Measurements from ENCODE around the gene CHID1. TPM values are rescaled to one million over a fixed set of nuclear protein-coding genes. Genes with fewer than 3 reads are reported as not detected.

Gene CHID1
- total and polyA plus RNA-seq, 2 donors (not counting 1 experiment from before 2014, with no cell fraction given), result 31.0 to 68.1 TPM

- Histone ChIP-seq H2AFZ (ENCODE audit: insufficient read depth, low read depth, low read length, poor library complexity, severe bottlenecking) (peak within 1 kb of the TSS; percentile 96), H3K79me2 (ENCODE audit: control insufficient read depth, insufficient read depth, low read length) (peaks cover 20% of the 10 kb centered on the region), H4K20me1 (ENCODE audit: control insufficient read depth, insufficient read depth, low read length, poor library complexity, severe bottlenecking) (peaks cover 39% of the 10 kb centered on the region), H3K27me3 (replicated peaks in 1 of 4; ENCODE audit: control extremely low read depth in 1 of 4, control insufficient read depth in 3 of 4, insufficient read depth in 4 of 4, low read length in 3 of 4) (peaks cover 0 to 30% (median 6%) of the 10 kb centered on the region in 4 experiments), H3K4me2 (replicated peaks; ENCODE audit: low read depth, low read length, poor library complexity, severe bottlenecking) (peak within 1 kb of the TSS; percentile 88), H3K4me1 (ENCODE audit: control insufficient read depth in 2 of 2, insufficient read depth in 2 of 2, low read length in 2 of 2) (peaks cover 26 to 37% of the 10 kb centered on the region in 2 donors), H3K9me3 (ENCODE audit: control extremely low read depth in 1 of 3, control insufficient read depth in 2 of 3, insufficient read depth in 1 of 3, low read length in 2 of 3) (no peaks in the 10 kb centered on the region), H3K27ac (ENCODE audit: low read length in 2 of 2) (peak within 1 kb of the TSS in 1 of 2 donors; percentile 93), H3K9ac (ENCODE audit: low read length) (peak within 1 kb of the TSS; percentile 85), H3K36me3 (replicated peaks in 1 of 2; ENCODE audit: control extremely low read depth in 1 of 2, control insufficient read depth in 1 of 2, extremely low read depth in 1 of 2, insufficient read depth in 2 of 2, low read length in 1 of 2) (peaks cover 0 to 17% of the 10 kb centered on the region in 2 experiments), H3K4me3 (ENCODE audit: control extremely low read depth in 1 of 5, extremely low read depth in 1 of 5, insufficient read depth in 1 of 5, low read depth in 2 of 5, low read length in 4 of 5) (peak within 1 kb of the TSS; percentile 69 to 96 (median 76))
- H3K4me3 Mint-ChIP-seq, result peak within 1 kb of the TSS; percentile 88
- POLR2A ChIA-PET, result interaction anchor here (0.6 to 5.2 kb wide), 11 partner anchors 8 to 540 kb away, joined by 3 to 29 read pairs (median 6); partner anchors contain the start of genes CD151, CRACR2B, PNPLA2 and RPLP2
- ATAC-seq (ENCODE audit: low read depth), result peak; percentile 84
- no peaks in the 10 kb centered on the region for H3K27me3 Mint-ChIP-seq
- no peak for TF ChIP-seq EZH2 (IDR thresholded peaks at IDR 0.05; ENCODE audit: borderline replicate concordance, insufficient read depth, low read depth, low read length, poor library complexity, severe bottlenecking)
- TF ChIP-seq, protein P1, sequence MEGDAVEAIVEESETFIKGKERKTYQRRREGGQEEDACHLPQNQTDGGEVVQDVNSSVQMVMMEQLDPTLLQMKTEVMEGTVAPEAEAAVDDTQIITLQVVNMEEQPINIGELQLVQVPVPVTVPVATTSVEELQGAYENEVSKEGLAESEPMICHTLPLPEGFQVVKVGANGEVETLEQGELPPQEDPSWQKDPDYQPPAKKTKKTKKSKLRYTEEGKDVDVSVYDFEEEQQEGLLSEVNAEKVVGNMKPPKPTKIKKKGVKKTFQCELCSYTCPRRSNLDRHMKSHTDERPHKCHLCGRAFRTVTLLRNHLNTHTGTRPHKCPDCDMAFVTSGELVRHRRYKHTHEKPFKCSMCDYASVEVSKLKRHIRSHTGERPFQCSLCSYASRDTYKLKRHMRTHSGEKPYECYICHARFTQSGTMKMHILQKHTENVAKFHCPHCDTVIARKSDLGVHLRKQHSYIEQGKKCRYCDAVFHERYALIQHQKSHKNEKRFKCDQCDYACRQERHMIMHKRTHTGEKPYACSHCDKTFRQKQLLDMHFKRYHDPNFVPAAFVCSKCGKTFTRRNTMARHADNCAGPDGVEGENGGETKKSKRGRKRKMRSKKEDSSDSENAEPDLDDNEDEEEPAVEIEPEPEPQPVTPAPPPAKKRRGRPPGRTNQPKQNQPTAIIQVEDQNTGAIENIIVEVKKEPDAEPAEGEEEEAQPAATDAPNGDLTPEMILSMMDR (IDR thresholded peaks at IDR 0.05), result no peak
- peaks cover 27% of the 10 kb centered on the region for H3K4me1 Mint-ChIP-seq
- DNase-seq, result peak; percentile 97
- no peaks in the 10 kb centered on the region for H3K9me3 Mint-ChIP-seq (ENCODE audit: insufficient read depth)
- CTCF ChIA-PET, result interaction anchor here (0.8 to 1.6 kb wide), 4 partner anchors 9 to 44 kb away, joined by 3 to 6 read pairs (median 3); partner anchors contain the start of genes CD151 and CRACR2B
- intact Hi-C loops (cut with micrococcal nuclease), result loop anchor here (1.0 to 5.0 kb wide), 5 partner anchors 9 to 1010 kb away; partner anchors contain the start of genes CHID1, LSP1 and RPLP2
- WGBS (ENCODE audit: insufficient coverage), result under 1% methylated on average over 87 of the region's 87 CpGs
- H3K27ac Mint-ChIP-seq, result peak within 1 kb of the TSS; percentile 91
Measured at GRCh38 chr11:842370-843002, 68.1 kb downstream of the CHID1 start, which contains the start of the genes POLR2L and TSPAN4. Gene POLR2L, minus strand, starts transcription at chr11:842529. Its CDS starts 21 bp downstream, at chr11:842508. Gene TSPAN4, plus strand, starts transcription at chr11:842852. Its CDS starts 7,453 bp downstream, at chr11:850305.
